DMS153 (cell line): ENCODE data around the gene ADAP1.

Experiments used
- DNase-seq: peaks from one replicate; lab custom pipeline; 2025; lab: John Stamatoyannopoulos, UW

ADAP1 gene

GRCh38 chr7:861222-861621 lies 93.3 kb downstream of the ADAP1 start:
- no peak for DNase-seq

GRCh38 chr7:860149-860548 lies 94.3 kb downstream of the ADAP1 start:
- DNase-seq: no peak

GRCh38 chr7:859359-860030 lies 95.0 kb downstream of the ADAP1 start:
- no peak for DNase-seq

GRCh38 chr7:857661-858060 lies 96.8 kb downstream of the ADAP1 start:
- no peak for DNase-seq

GRCh38 chr7:856444-857095 lies 97.9 kb downstream of the ADAP1 start:
- no peak for DNase-seq

GRCh38 chr7:855686-856369 lies 98.7 kb downstream of the ADAP1 start:
- no peak for DNase-seq

GRCh38 chr7:854118-854775 lies 100.2 kb downstream of the ADAP1 start:
- DNase-seq: no peak

GRCh38 chr7:853366-854117 lies 100.9 kb downstream of the ADAP1 start:
- no peak for DNase-seq

- DNase-seq: no peak
Observed at GRCh38 chr7:851204-851603, 103.3 kb downstream of the ADAP1 start.

GRCh38 chr7:849781-850180 lies 104.7 kb downstream of the ADAP1 start:
- DNase-seq: no peak

- DNase-seq: no peak
Observed at GRCh38 chr7:849145-849544, 105.3 kb downstream of the ADAP1 start.
